ENCODE results near the gene RAB33A. TPM values are rescaled to one million over a fixed set of nuclear protein-coding genes. Genes with fewer than 3 reads are reported as not detected.

The RAB33A gene
- polyA plus RNA-seq, 1 donor, result 1.7 TPM

GRCh38 chrX:130184857-130185256 is 13.1 kb downstream of the RAB33A start:
- Histone ChIP-seq H3K27me3 (ENCODE audit: control insufficient read depth, insufficient read depth, low read length) (no peaks in the 10 kb centered on the region), H3K9me3 (ENCODE audit: control insufficient read depth, low read depth, low read length) (no peaks in the 10 kb centered on the region), H3K4me1 (ENCODE audit: control insufficient read depth, insufficient read depth, low read length) (no peaks in the 10 kb centered on the region), H3K27ac (ENCODE audit: low read length) (no peak overlapping the region), H3K36me3 (ENCODE audit: control insufficient read depth, insufficient read depth, low read length) (no peaks in the 10 kb centered on the region), H3K4me3 (ENCODE audit: low read length) (no peak overlapping the region)
- no CpG with 5 or more reads among the region's 2 CpGs for WGBS (ENCODE audit: insufficient coverage, low lambda C conversion rate)
- no peak for DNase-seq

- no peak overlapping the region for H3K4me3 ChIP-seq (ENCODE audit: low read length)
- no peaks in the 10 kb centered on the region for H3K27me3 ChIP-seq (ENCODE audit: control insufficient read depth, insufficient read depth, low read length)
- H3K4me1 ChIP-seq (ENCODE audit: control insufficient read depth, insufficient read depth, low read length), result no peaks in the 10 kb centered on the region
- no peaks in the 10 kb centered on the region for H3K9me3 ChIP-seq (ENCODE audit: control insufficient read depth, low read depth, low read length)
- no peak overlapping the region for H3K27ac ChIP-seq (ENCODE audit: low read length)
- no CpG with 5 or more reads among the region's 4 CpGs for WGBS (ENCODE audit: insufficient coverage, low lambda C conversion rate)
- H3K36me3 ChIP-seq (ENCODE audit: control insufficient read depth, insufficient read depth, low read length), result no peaks in the 10 kb centered on the region
- no peak for DNase-seq
Measured at GRCh38 chrX:130186651-130187050, 14.9 kb downstream of the RAB33A start.

DNA sequence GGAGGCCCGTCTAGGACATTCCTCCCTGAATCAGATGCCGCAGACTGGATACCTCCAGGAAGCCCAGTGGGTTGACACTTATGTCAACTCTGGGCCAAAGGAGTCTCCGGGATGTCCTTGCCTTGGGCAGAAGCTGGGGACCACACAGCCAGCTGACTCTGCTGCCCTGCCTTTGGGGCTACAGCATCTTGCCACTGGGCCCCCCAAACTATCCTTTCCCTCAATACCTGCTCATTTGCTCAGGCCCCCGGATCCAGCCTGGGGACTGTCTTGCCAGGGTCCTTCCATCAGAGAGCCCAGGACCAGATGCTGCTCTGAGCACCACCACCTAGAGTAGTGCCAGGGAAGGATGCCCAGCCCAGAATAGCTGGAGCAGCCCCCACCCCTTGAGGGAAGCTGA is 19.0 kb downstream of the RAB33A start:
- Histone ChIP-seq H3K9me3 (ENCODE audit: control insufficient read depth, low read depth, low read length) (no peaks in the 10 kb centered on the region), H3K4me3 (ENCODE audit: low read length) (no peak overlapping the region), H3K27ac (ENCODE audit: low read length) (no peak overlapping the region), H3K27me3 (ENCODE audit: control insufficient read depth, insufficient read depth, low read length) (no peaks in the 10 kb centered on the region), H3K4me1 (ENCODE audit: control insufficient read depth, insufficient read depth, low read length) (no peaks in the 10 kb centered on the region), H3K36me3 (ENCODE audit: control insufficient read depth, insufficient read depth, low read length) (no peaks in the 10 kb centered on the region)
- no CpG with 5 or more reads among the region's 4 CpGs for WGBS (ENCODE audit: insufficient coverage, low lambda C conversion rate)
- no peak for DNase-seq

DNA sequence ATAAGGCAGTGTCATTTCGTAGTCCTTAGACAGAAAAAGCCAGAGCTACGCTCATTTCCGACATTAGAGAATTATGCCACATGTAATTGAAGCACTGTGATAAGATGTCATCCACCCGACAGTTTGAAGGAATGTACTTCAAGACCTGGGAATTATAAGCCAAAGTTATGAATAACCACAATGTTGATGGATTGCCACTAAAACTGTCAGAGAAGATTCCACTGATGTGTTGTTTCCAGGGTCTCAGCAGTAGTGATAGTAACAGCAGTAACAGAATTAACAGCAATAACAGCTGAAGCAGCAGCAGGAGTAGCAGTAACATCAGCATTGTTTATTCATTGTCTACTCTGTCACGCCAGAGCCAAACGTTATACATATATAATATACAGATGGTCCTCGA is 24.7 kb downstream of the RAB33A start:
- no peaks in the 10 kb centered on the region for H3K27me3 ChIP-seq (ENCODE audit: control insufficient read depth, insufficient read depth, low read length)
- H3K4me1 ChIP-seq (ENCODE audit: control insufficient read depth, insufficient read depth, low read length), result no peaks in the 10 kb centered on the region
- H3K4me3 ChIP-seq (ENCODE audit: low read length), result no peak overlapping the region
- DNase-seq, result peak in 1 of 2 donors; percentile 67
- H3K36me3 ChIP-seq (ENCODE audit: control insufficient read depth, insufficient read depth, low read length), result no peaks in the 10 kb centered on the region
- no CpG with 5 or more reads among the region's 7 CpGs for WGBS (ENCODE audit: insufficient coverage, low lambda C conversion rate)
- no peaks in the 10 kb centered on the region for H3K9me3 ChIP-seq (ENCODE audit: control insufficient read depth, low read depth, low read length)
- peak overlapping the region; percentile 29 for H3K27ac ChIP-seq (ENCODE audit: low read length)

GRCh38 chrX:130197464-130197863 is 25.7 kb downstream of the RAB33A start:
- Histone ChIP-seq H3K9me3 (ENCODE audit: control insufficient read depth, low read depth, low read length) (no peaks in the 10 kb centered on the region), H3K36me3 (ENCODE audit: control insufficient read depth, insufficient read depth, low read length) (no peaks in the 10 kb centered on the region), H3K4me1 (ENCODE audit: control insufficient read depth, insufficient read depth, low read length) (no peaks in the 10 kb centered on the region), H3K27me3 (ENCODE audit: control insufficient read depth, insufficient read depth, low read length) (no peaks in the 10 kb centered on the region), H3K4me3 (ENCODE audit: low read length) (no peak overlapping the region), H3K27ac (ENCODE audit: low read length) (no peak overlapping the region)
- no CpG with 5 or more reads among the region's 5 CpGs for WGBS (ENCODE audit: insufficient coverage, low lambda C conversion rate)
- DNase-seq, result no peak

GRCh38 chrX:130204647-130205046 is 32.9 kb downstream of the RAB33A start:
- Histone ChIP-seq H3K27ac (ENCODE audit: low read length) (peak overlapping the region; percentile 68), H3K9me3 (ENCODE audit: control insufficient read depth, low read depth, low read length) (no peaks in the 10 kb centered on the region), H3K27me3 (ENCODE audit: control insufficient read depth, insufficient read depth, low read length) (no peaks in the 10 kb centered on the region), H3K4me3 (ENCODE audit: low read length) (no peak overlapping the region), H3K36me3 (ENCODE audit: control insufficient read depth, insufficient read depth, low read length) (no peaks in the 10 kb centered on the region), H3K4me1 (ENCODE audit: control insufficient read depth, insufficient read depth, low read length) (peaks cover 13% of the 10 kb centered on the region)
- DNase-seq, result peak; percentile 36 to 64
- no CpG with 5 or more reads among the region's 1 CpG for WGBS (ENCODE audit: insufficient coverage, low lambda C conversion rate)

GRCh38 chrX:130211415-130212186 is 39.8 kb downstream of the RAB33A start:
- DNase-seq, result no peak
- no CpG with 5 or more reads among the region's 4 CpGs for WGBS (ENCODE audit: insufficient coverage, low lambda C conversion rate)
- Histone ChIP-seq H3K9me3 (ENCODE audit: control insufficient read depth, low read depth, low read length) (no peaks in the 10 kb centered on the region), H3K27me3 (ENCODE audit: control insufficient read depth, insufficient read depth, low read length) (no peaks in the 10 kb centered on the region), H3K27ac (ENCODE audit: low read length) (no peak overlapping the region), H3K36me3 (ENCODE audit: control insufficient read depth, insufficient read depth, low read length) (peaks cover 9% of the 10 kb centered on the region), H3K4me3 (ENCODE audit: low read length) (no peak overlapping the region), H3K4me1 (ENCODE audit: control insufficient read depth, insufficient read depth, low read length) (no peaks in the 10 kb centered on the region)

GRCh38 chrX:130212371-130212770 is 40.6 kb downstream of the RAB33A start:
- DNase-seq, result no peak
- H3K4me1 ChIP-seq (ENCODE audit: control insufficient read depth, insufficient read depth, low read length), result no peaks in the 10 kb centered on the region
- H3K27me3 ChIP-seq (ENCODE audit: control insufficient read depth, insufficient read depth, low read length), result no peaks in the 10 kb centered on the region
- peaks cover 9% of the 10 kb centered on the region for H3K36me3 ChIP-seq (ENCODE audit: control insufficient read depth, insufficient read depth, low read length)
- no CpG with 5 or more reads among the region's 1 CpG for WGBS (ENCODE audit: insufficient coverage, low lambda C conversion rate)
- H3K9me3 ChIP-seq (ENCODE audit: control insufficient read depth, low read depth, low read length), result no peaks in the 10 kb centered on the region
- H3K27ac ChIP-seq (ENCODE audit: low read length), result no peak overlapping the region
- no peak overlapping the region for H3K4me3 ChIP-seq (ENCODE audit: low read length)

DNA sequence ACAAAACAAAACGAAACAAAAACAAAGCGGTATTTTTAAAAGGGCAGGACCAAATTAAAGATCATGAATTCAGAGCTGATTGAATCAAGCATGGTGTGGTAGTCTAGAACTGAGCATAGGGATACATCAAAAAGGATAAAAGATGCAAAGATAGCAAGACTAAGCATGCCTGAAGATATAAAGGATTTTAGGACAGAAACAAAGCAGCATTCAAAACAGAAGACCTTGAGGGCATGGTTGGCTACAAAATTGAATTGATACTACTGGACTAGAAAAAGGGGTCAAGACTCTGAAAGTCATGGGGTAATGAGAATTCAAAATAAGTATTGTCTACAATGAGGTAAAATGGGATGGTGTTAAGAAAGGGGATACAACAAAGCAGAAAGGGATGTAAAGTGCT is 41.6 kb downstream of the RAB33A start:
- peaks cover 9% of the 10 kb centered on the region for H3K36me3 ChIP-seq (ENCODE audit: control insufficient read depth, insufficient read depth, low read length)
- no CpG with 5 or more reads among the region's 2 CpGs for WGBS (ENCODE audit: insufficient coverage, low lambda C conversion rate)
- no peaks in the 10 kb centered on the region for H3K9me3 ChIP-seq (ENCODE audit: control insufficient read depth, low read depth, low read length)

DNA sequence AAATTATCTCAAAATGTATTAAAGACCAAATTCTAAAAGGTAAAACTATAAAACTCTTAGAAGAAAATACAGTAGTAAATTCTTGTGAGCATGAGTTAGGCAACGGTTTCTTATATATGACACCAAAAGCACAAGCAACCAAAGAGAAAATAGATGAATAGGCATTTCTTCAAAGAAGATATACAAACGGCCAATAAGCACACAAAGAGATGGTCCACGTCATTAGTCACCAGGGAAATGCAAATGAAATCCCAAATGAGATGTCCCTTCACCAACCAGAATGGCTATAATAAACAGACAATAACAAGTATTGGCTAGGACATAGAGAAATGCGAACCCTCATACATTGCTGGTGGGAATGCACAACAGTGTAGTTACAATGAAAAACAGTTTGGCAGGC is 44.6 kb downstream of the RAB33A start:
- Histone ChIP-seq H3K27me3 (ENCODE audit: control insufficient read depth, insufficient read depth, low read length) (no peaks in the 10 kb centered on the region), H3K9me3 (ENCODE audit: control insufficient read depth, low read depth, low read length) (no peaks in the 10 kb centered on the region), H3K27ac (ENCODE audit: low read length) (no peak overlapping the region), H3K4me3 (ENCODE audit: low read length) (no peak overlapping the region), H3K36me3 (ENCODE audit: control insufficient read depth, insufficient read depth, low read length) (peaks cover 5% of the 10 kb centered on the region), H3K4me1 (ENCODE audit: control insufficient read depth, insufficient read depth, low read length) (no peaks in the 10 kb centered on the region)
- DNase-seq, result no peak
- no CpG with 5 or more reads among the region's 4 CpGs for WGBS (ENCODE audit: insufficient coverage, low lambda C conversion rate)

More for the DNA sequence above, 41.6 kb downstream of the RAB33A start:
- no peak for DNase-seq
- no peaks in the 10 kb centered on the region for H3K27me3 ChIP-seq (ENCODE audit: control insufficient read depth, insufficient read depth, low read length)
- H3K4me1 ChIP-seq (ENCODE audit: control insufficient read depth, insufficient read depth, low read length), result no peaks in the 10 kb centered on the region
- no peak overlapping the region for H3K27ac ChIP-seq (ENCODE audit: low read length)
- H3K4me3 ChIP-seq (ENCODE audit: low read length), result no peak overlapping the region

DNA sequence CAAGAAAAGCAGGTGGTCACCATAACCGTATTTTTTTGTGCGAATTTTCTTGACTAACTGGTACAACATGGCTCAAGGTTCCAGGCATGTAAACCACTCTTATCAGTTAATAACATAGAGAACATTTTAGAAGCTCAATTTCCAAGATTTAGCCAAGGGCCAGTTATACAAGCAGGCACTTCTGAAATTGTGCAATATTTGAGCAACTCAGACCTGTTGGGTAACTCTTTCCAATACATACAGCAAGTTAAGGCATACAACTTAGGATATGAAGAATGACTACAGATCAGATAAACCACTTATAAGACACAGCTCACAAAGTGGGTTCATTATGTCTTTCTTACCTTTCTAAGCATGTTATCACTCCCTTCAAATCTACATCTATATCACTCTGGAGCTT is 53.0 kb downstream of the RAB33A start:
- peak in 1 of 2 donors; percentile 12 for DNase-seq
- no peak overlapping the region for H3K4me3 ChIP-seq (ENCODE audit: low read length)
- H3K4me1 ChIP-seq (ENCODE audit: control insufficient read depth, insufficient read depth, low read length), result no peaks in the 10 kb centered on the region
- no peaks in the 10 kb centered on the region for H3K9me3 ChIP-seq (ENCODE audit: control insufficient read depth, low read depth, low read length)
- WGBS (ENCODE audit: insufficient coverage, low lambda C conversion rate), result no CpG with 5 or more reads among the region's 2 CpGs
- H3K27ac ChIP-seq (ENCODE audit: low read length), result no peak overlapping the region
- peaks cover 14% of the 10 kb centered on the region for H3K36me3 ChIP-seq (ENCODE audit: control insufficient read depth, insufficient read depth, low read length)
- no peaks in the 10 kb centered on the region for H3K27me3 ChIP-seq (ENCODE audit: control insufficient read depth, insufficient read depth, low read length)

All from large intestine (tissue), 3 donors.